ENCODE results near the gene ATG14.

GRCh38 chr14:55454264-55455002 lies 42.8 kb upstream of the ATG14 start:
- TF ChIP-seq, protein P1, sequence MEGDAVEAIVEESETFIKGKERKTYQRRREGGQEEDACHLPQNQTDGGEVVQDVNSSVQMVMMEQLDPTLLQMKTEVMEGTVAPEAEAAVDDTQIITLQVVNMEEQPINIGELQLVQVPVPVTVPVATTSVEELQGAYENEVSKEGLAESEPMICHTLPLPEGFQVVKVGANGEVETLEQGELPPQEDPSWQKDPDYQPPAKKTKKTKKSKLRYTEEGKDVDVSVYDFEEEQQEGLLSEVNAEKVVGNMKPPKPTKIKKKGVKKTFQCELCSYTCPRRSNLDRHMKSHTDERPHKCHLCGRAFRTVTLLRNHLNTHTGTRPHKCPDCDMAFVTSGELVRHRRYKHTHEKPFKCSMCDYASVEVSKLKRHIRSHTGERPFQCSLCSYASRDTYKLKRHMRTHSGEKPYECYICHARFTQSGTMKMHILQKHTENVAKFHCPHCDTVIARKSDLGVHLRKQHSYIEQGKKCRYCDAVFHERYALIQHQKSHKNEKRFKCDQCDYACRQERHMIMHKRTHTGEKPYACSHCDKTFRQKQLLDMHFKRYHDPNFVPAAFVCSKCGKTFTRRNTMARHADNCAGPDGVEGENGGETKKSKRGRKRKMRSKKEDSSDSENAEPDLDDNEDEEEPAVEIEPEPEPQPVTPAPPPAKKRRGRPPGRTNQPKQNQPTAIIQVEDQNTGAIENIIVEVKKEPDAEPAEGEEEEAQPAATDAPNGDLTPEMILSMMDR (conservative IDR thresholded peaks at IDR 0.05) = no peak
- TF ChIP-seq EZH2 (IDR thresholded peaks at IDR 0.05; ENCODE audit: low read depth) = no peak
